GM20000 (cell line): ENCODE measurements around the gene UBE2R2.
"Not testable (repeated sequence)": the region's sequence is repeated elsewhere in the genome, so short reads cannot be mapped to it uniquely, and the experiment has no call there.

Experiments
- DNase-seq: peaks from one replicate; pipeline ENCODE4 v3.0.0; 2012; ENCODE audit warnings: low spot score
- CTCF ChIP-seq: IDR thresholded peaks from 2 replicates; pipeline ENCODE4 v1.5.1; 2012; ENCODE audit warnings: mild to moderate bottlenecking, control low read depth; ENCODE audit errors: extremely low read depth, missing control alignments

The UBE2R2 gene

GRCh38 chr9:33956544-33956943 lies 139.6 kb downstream of the UBE2R2 start:
- DNase-seq, result no peak

GRCh38 chr9:33959725-33960124 lies 142.8 kb downstream of the UBE2R2 start:
- TF ChIP-seq CTCF, result no peak
- no peak for DNase-seq

More at GRCh38 chr9:33956544-33956943, 139.6 kb downstream of the UBE2R2 start:
- TF ChIP-seq CTCF, result no peak

- not testable (repeated sequence) for DNase-seq
Measured at GRCh38 chr9:33962468-33962867, 145.5 kb downstream of the UBE2R2 start.

GRCh38 chr9:33964086-33964768 lies 147.3 kb downstream of the UBE2R2 start:
- no peak for TF ChIP-seq CTCF
- DNase-seq, result no peak
